ENCODE data around the gene KSR1. TPM values are rescaled to one million over a fixed set of nuclear protein-coding genes. Genes with fewer than 3 reads are reported as not detected.
"Not testable (repeated sequence)": the region's sequence is repeated elsewhere in the genome, so short reads cannot be mapped to it uniquely, and the experiment has no call there.

KSR1 gene
- total RNA-seq: 9.5 TPM
- long read RNA-seq, partial matches to known transcripts: 3 of 4 reads
- long read RNA-seq, other reads (novel, unspliced or antisense): 1 of 4 reads

- Histone ChIP-seq H3K9me3 (replicated peaks) (no peaks in the 10 kb centered on the region), H3K36me3 (no peaks in the 10 kb centered on the region), H3K4me1 (peaks cover 39% of the 10 kb centered on the region), H3K4me3 (peak within 1 kb of the TSS; percentile 89), H3K27me3 (ENCODE audit: low read depth) (no peaks in the 10 kb centered on the region), H3K27ac (replicated peaks) (peak within 1 kb of the TSS; percentile 84)
- DNase-seq: peak; percentile 82
- intact Hi-C loops (cut with micrococcal nuclease): loop anchor here (10.0 kb wide), 1 partner anchor 139 kb away; no protein-coding TSS in a partner anchor
- TF ChIP-seq, protein P1, sequence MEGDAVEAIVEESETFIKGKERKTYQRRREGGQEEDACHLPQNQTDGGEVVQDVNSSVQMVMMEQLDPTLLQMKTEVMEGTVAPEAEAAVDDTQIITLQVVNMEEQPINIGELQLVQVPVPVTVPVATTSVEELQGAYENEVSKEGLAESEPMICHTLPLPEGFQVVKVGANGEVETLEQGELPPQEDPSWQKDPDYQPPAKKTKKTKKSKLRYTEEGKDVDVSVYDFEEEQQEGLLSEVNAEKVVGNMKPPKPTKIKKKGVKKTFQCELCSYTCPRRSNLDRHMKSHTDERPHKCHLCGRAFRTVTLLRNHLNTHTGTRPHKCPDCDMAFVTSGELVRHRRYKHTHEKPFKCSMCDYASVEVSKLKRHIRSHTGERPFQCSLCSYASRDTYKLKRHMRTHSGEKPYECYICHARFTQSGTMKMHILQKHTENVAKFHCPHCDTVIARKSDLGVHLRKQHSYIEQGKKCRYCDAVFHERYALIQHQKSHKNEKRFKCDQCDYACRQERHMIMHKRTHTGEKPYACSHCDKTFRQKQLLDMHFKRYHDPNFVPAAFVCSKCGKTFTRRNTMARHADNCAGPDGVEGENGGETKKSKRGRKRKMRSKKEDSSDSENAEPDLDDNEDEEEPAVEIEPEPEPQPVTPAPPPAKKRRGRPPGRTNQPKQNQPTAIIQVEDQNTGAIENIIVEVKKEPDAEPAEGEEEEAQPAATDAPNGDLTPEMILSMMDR (IDR thresholded peaks at IDR 0.05; ENCODE audit: borderline replicate concordance): peak; percentile 57
Observed at GRCh38 chr17:27455914-27456680, at the start of gene KSR1. TSS of gene KSR1 (plus strand) at chr17:27456448. CDS start at chr17:27456644, 196 bp downstream.

- Histone ChIP-seq H3K4me1 (peaks cover 15% of the 10 kb centered on the region), H3K9me3 (replicated peaks) (no peaks in the 10 kb centered on the region), H3K27me3 (ENCODE audit: low read depth) (no peaks in the 10 kb centered on the region), H3K36me3 (no peaks in the 10 kb centered on the region), H3K4me3 (no peak overlapping the region), H3K27ac (replicated peaks) (no peak overlapping the region)
- intact Hi-C loops (cut with micrococcal nuclease): no loop called here
- DNase-seq: no peak
- TF ChIP-seq, protein P1 (IDR thresholded peaks at IDR 0.05; ENCODE audit: borderline replicate concordance): no peak
Observed at GRCh38 chr17:27407916-27408864, 48.1 kb upstream of the KSR1 start.

DNA sequence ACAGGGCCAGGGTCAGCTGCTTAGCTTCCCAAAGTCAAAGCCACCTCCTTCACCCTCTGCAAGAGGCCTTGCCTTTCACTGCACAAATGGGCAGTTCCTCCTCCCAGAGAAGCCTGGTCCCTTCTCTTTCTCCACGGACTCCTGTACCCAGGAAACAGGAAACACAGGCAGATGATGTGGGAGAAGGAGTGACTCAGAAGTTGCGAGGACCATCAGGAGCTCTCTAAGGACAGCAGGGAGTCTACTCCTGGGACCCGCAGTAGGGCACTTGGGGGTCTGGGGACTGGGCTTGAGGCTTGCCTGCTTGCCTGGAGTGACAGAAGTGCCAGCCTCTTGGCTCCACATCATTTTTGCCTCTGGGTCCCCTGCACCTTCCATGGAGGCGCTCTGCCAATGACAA lies 47.4 kb upstream of the KSR1 start:
- intact Hi-C loops (cut with micrococcal nuclease): no loop called here
- no peak overlapping the region for H3K4me3 ChIP-seq
- TF ChIP-seq, protein P1 (IDR thresholded peaks at IDR 0.05; ENCODE audit: borderline replicate concordance): no peak
- H3K36me3 ChIP-seq: no peaks in the 10 kb centered on the region
- H3K4me1 ChIP-seq: peaks cover 15% of the 10 kb centered on the region
- no peaks in the 10 kb centered on the region for H3K27me3 ChIP-seq (ENCODE audit: low read depth)
- H3K9me3 ChIP-seq (replicated peaks): no peaks in the 10 kb centered on the region
- no peak for DNase-seq
- no peak overlapping the region for H3K27ac ChIP-seq (replicated peaks)

DNA sequence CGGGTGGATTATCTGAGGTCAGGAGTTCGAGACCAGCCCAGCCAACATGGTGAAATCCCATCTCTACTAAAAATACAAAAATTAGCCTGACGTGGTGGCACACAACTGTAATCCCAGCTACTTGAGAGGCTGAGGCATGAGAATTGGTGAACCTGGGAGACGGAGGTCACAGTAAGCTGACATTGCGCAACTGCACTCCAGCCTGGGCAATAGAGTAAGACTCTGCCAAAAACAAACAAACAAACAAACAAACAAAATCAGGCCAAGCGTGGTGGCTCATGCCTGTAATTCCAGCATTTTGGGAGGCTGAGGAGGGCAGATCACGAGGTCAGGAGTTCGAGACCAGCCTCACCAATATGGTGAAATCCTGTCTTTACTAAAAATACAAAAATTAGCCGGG lies 44.1 kb upstream of the KSR1 start:
- DNase-seq; H3K27me3 ChIP-seq (ENCODE audit: low read depth); H3K36me3 ChIP-seq; intact Hi-C loops (cut with micrococcal nuclease); H3K27ac ChIP-seq (replicated peaks); H3K9me3 ChIP-seq (replicated peaks); H3K4me3 ChIP-seq: not testable (repeated sequence)
- H3K4me1 ChIP-seq: peaks cover 15% of the 10 kb centered on the region

- Histone ChIP-seq H3K27me3 (ENCODE audit: low read depth) (no peaks in the 10 kb centered on the region), H3K4me3 (no peak overlapping the region), H3K4me1 (peaks cover 7% of the 10 kb centered on the region), H3K9me3 (replicated peaks) (no peaks in the 10 kb centered on the region), H3K27ac (replicated peaks) (no peak overlapping the region), H3K36me3 (no peaks in the 10 kb centered on the region)
- TF ChIP-seq, protein P1 (IDR thresholded peaks at IDR 0.05; ENCODE audit: borderline replicate concordance): no peak
- intact Hi-C loops (cut with micrococcal nuclease): no loop called here
- DNase-seq: no peak
Observed at GRCh38 chr17:27413315-27413714, 42.9 kb upstream of the KSR1 start.
